Astrocyte (in vitro differentiated cells and primary cell): ENCODE measurements around the gene SBNO2. TPM values are rescaled to one million over a fixed set of nuclear protein-coding genes. Genes with fewer than 3 reads are reported as not detected.

ENCODE experiments used
- DNase-seq: peaks from one replicate; pipeline ENCODE4 v3.0.0-alpha.2; 2010; ENCODE audit warnings: low read depth
- FAIRE-seq: peaks from 2 replicates; lab custom pipeline; 2011; peaks lifted over from hg19 to GRCh38; lab: Jason Lieb, UNC
- H2AFZ ChIP-seq: 2 replicates; pipeline ENCODE4 v1.6.0; 2012; ENCODE audit warnings: low read depth, low read length, inconsistent platforms
- H3K27ac ChIP-seq: 2 replicates; pipeline ENCODE4 v1.5.1; 2011; ENCODE audit warnings: low read depth, low read length, inconsistent platforms
- H3K27me3 ChIP-seq: 2 replicates; pipeline ENCODE4 v1.6.0; 2011; ENCODE audit warnings: low read length, inconsistent platforms; ENCODE audit not compliant: insufficient read depth
- H3K36me3 ChIP-seq: 2 replicates; pipeline ENCODE4 v1.5.1; 2011; ENCODE audit warnings: low read length, inconsistent platforms; ENCODE audit not compliant: insufficient read depth
- H3K4me1 ChIP-seq: 2 replicates; pipeline ENCODE4 v1.5.1; 2011; ENCODE audit warnings: low read length, inconsistent platforms; ENCODE audit not compliant: insufficient read depth
- H3K4me2 ChIP-seq: 2 replicates; pipeline ENCODE4 v1.6.0; 2012; ENCODE audit warnings: low read length, inconsistent platforms
- H3K4me3 ChIP-seq: 2 replicates; pipeline ENCODE4 v1.5.1; 2011; ENCODE audit warnings: low read depth, mild to moderate bottlenecking, low read length, inconsistent platforms; ENCODE audit not compliant: insufficient read depth
- H3K79me2 ChIP-seq: 2 replicates; pipeline ENCODE4 v1.6.0; 2012; ENCODE audit warnings: mild to moderate bottlenecking, low read length, inconsistent platforms; ENCODE audit not compliant: insufficient read depth
- H3K9ac ChIP-seq: 2 replicates; pipeline ENCODE4 v1.6.0; 2012; ENCODE audit warnings: mild to moderate bottlenecking, low read length, inconsistent platforms
- H3K9me3 ChIP-seq: 2 replicates; pipeline ENCODE4 v1.5.1; 2012; ENCODE audit warnings: low read depth, mild to moderate bottlenecking, low read length, inconsistent platforms; ENCODE audit not compliant: insufficient read depth
- H4K20me1 ChIP-seq: 2 replicates; pipeline ENCODE4 v1.6.0; 2012; ENCODE audit warnings: low read length, inconsistent platforms; ENCODE audit not compliant: insufficient read depth
- H3K27ac Mint-ChIP-seq: one replicate; pipeline ENCODE4 v1.8.0; 2021; ENCODE audit warnings: mild to moderate bottlenecking, mixed read lengths; ENCODE audit not compliant: unreplicated experiment
- H3K27me3 Mint-ChIP-seq: one replicate; pipeline ENCODE4 v1.8.0; 2021; ENCODE audit warnings: low read depth, mixed read lengths; ENCODE audit not compliant: unreplicated experiment
- H3K36me3 Mint-ChIP-seq: one replicate; pipeline ENCODE4 v1.8.0; 2021; ENCODE audit warnings: low read depth, mixed read lengths; ENCODE audit not compliant: unreplicated experiment
- H3K4me1 Mint-ChIP-seq: one replicate; pipeline ENCODE4 v1.8.0; 2021; ENCODE audit warnings: low read depth, mixed read lengths; ENCODE audit not compliant: unreplicated experiment
- H3K4me3 Mint-ChIP-seq: one replicate; pipeline ENCODE4 v1.8.0; 2021; ENCODE audit warnings: mild to moderate bottlenecking, moderate library complexity, mixed read lengths; ENCODE audit not compliant: unreplicated experiment
- H3K9me3 Mint-ChIP-seq: one replicate; pipeline ENCODE4 v1.8.0; 2021; ENCODE audit warnings: mild to moderate bottlenecking, mixed read lengths; ENCODE audit not compliant: unreplicated experiment
- EZH2 ChIP-seq: IDR thresholded peaks from 2 replicates; pipeline ENCODE4 v1.6.1; 2012; ENCODE audit warnings: mild to moderate bottlenecking, low read length, inconsistent platforms; ENCODE audit not compliant: insufficient read depth
- total RNA-seq: library from RNA; stranded (reverse); gene quantifications from 2 replicates; pipeline ENCODE4 v1.2.1, GENCODE V29; 2021
- TF ChIP-seq, protein P1 (sequence below): IDR thresholded peaks from 2 replicates; pipeline ENCODE4 v1.5.1; 2011; ENCODE audit warnings: low read depth, mild to moderate bottlenecking, inconsistent platforms, low read length, moderate library complexity; ENCODE audit not compliant: insufficient read depth

Gene SBNO2
- total RNA-seq, 1 donor from 2014 or later = 39.3 TPM

DNA sequence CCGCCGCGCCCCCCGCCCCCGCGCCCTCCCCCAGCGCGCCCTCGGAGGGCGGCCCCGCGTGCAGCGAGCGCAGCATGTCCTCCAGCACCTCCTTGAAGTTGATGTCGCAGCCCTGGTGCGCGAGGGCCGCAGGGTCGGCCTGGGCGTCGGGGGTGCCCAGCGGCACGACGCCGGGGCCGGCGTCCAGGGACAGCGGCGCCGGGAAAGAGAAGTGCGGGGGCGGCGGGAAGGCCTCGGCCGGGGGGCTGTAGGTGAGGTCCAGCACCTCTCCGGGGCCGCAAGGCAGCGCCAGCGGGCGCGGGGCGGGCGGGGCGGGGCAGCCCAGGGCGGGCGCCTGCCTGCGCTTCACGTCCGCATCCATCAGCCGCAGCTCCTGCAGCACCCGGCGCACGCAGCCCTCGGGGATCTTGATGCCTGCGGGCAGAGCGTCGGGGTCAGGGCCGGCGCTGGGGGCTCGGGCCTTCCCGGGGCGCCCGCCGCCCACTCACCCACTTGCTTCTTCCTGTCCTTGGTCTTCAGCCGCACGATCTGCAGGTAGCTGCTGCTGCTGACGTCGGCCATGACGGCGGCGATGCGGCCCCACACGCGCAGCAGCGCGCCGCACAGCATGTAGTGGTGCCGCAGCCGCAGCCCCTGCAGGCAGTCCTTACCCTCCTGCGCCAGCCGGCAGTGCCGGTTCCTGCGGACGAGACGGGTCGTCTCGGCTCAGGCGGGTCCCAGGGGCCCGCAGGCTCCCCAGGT, 65.6 kb downstream of the SBNO2 start:
- DNase-seq (no peak), FAIRE-seq (no peak)
- Histone ChIP-seq H3K79me2 (peaks cover 23% of the 10 kb centered on the region), H2AFZ (no peak overlapping the region), H4K20me1 (peaks cover 43% of the 10 kb centered on the region), H3K27ac (no peak overlapping the region), H3K9me3 (no peaks in the 10 kb centered on the region), H3K4me3 (no peak overlapping the region), H3K27me3 (no peaks in the 10 kb centered on the region), H3K4me2 (no peak overlapping the region), H3K36me3 (no peaks in the 10 kb centered on the region), H3K9ac (no peak overlapping the region), H3K4me1 (peaks cover 18% of the 10 kb centered on the region)
- Mint-ChIP-seq H3K27me3 (no peaks in the 10 kb centered on the region), H3K4me1 (peaks cover 2% of the 10 kb centered on the region), H3K4me3 (no peak overlapping the region), H3K27ac (no peak overlapping the region), H3K36me3 (no peaks in the 10 kb centered on the region), H3K9me3 (no peaks in the 10 kb centered on the region)
- TF ChIP-seq, protein P1, sequence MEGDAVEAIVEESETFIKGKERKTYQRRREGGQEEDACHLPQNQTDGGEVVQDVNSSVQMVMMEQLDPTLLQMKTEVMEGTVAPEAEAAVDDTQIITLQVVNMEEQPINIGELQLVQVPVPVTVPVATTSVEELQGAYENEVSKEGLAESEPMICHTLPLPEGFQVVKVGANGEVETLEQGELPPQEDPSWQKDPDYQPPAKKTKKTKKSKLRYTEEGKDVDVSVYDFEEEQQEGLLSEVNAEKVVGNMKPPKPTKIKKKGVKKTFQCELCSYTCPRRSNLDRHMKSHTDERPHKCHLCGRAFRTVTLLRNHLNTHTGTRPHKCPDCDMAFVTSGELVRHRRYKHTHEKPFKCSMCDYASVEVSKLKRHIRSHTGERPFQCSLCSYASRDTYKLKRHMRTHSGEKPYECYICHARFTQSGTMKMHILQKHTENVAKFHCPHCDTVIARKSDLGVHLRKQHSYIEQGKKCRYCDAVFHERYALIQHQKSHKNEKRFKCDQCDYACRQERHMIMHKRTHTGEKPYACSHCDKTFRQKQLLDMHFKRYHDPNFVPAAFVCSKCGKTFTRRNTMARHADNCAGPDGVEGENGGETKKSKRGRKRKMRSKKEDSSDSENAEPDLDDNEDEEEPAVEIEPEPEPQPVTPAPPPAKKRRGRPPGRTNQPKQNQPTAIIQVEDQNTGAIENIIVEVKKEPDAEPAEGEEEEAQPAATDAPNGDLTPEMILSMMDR = no peak
- no peak for TF ChIP-seq EZH2

DNA sequence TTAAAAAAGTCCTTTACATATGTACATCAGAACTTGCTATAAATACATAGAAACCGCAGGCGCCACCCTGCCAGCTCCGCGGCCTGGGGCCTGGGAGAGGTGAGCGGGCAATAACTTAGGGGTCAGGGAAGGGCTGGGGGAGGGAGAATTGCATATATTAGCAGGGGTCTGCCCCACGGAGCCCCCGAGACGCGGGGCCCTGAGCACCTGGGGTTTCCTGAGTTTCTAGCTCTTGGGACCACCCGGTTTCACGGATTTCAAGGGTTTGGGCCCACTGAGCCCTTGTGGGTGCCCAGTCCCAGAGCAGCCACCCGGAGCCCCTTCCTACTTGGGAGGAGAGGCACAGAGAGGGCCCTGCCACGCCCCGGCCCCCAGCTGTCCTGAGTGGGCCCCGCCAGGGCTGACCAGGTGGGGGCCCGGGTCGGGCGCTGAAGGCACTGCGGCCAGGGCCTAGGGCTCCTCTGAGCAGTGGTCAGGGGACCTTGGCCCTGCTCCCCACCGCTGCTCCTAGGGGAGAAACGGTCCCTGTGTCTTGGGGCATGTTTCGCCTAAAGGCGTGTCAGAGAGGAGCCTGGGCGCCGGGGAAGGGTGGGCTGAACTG, 66.3 kb downstream of the SBNO2 start:
- Histone ChIP-seq H3K27ac (no peak overlapping the region), H3K4me2 (no peak overlapping the region), H2AFZ (no peak overlapping the region), H3K36me3 (no peaks in the 10 kb centered on the region), H3K9ac (no peak overlapping the region), H3K4me3 (no peak overlapping the region), H3K9me3 (no peaks in the 10 kb centered on the region), H3K27me3 (no peaks in the 10 kb centered on the region), H3K4me1 (peaks cover 20% of the 10 kb centered on the region), H3K79me2 (peaks cover 23% of the 10 kb centered on the region), H4K20me1 (peaks cover 40% of the 10 kb centered on the region)
- no peak overlapping the region for H3K27ac Mint-ChIP-seq
- H3K4me3 Mint-ChIP-seq = no peak overlapping the region
- peaks cover 4% of the 10 kb centered on the region for H3K4me1 Mint-ChIP-seq
- no peak for DNase-seq
- TF ChIP-seq, protein P1 = no peak
- TF ChIP-seq EZH2 = no peak
- H3K27me3 Mint-ChIP-seq = no peaks in the 10 kb centered on the region
- no peak for FAIRE-seq
- H3K36me3 Mint-ChIP-seq = no peaks in the 10 kb centered on the region
- no peaks in the 10 kb centered on the region for H3K9me3 Mint-ChIP-seq
